HG03025 (cell line): ENCODE results near the gene RBM20.
"Not testable (repeated sequence)": the region's sequence is repeated elsewhere in the genome, so short reads cannot be mapped to it uniquely, and the experiment has no call there.

ENCODE experiments used
- ATAC-seq: cut with Tn5 transposase; IDR thresholded peaks from one replicate; pipeline ENCODE4 v1.9.1; 2021; ENCODE audit warnings: mild to moderate bottlenecking, moderate library complexity; ENCODE audit not compliant: unreplicated experiment, low FRiP score

The RBM20 gene

GRCh38 chr10:110725801-110726630, 81.9 kb downstream of the RBM20 start:
- ATAC-seq = no peak

DNA sequence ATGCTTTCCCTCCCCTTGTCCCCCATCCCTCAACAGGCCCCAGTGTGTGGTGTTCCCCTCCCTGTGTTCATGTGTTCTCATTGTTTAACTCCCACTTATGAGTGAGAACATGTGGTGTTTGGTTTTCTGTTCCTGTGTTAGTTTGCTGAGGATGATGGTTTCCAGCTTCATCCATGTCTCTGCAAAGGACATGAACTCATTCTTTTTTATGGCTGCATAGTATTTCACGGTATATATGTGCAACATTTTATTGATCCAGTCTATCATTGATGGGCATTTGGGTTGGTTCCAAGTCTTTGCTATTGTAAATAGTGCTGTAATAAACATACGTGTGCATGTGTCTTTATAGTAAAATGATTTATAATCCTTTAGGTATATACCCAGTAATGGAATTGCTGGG, 83.6 kb downstream of the RBM20 start:
- ATAC-seq = not testable (repeated sequence)

GRCh38 chr10:110730345-110731050, 86.4 kb downstream of the RBM20 start:
- ATAC-seq = no peak

- ATAC-seq = no peak
These were observed 89.2 kb downstream of the RBM20 start for GRCh38 chr10:110733218-110733952.

- no peak for ATAC-seq
These were observed 91.5 kb downstream of the RBM20 start for GRCh38 chr10:110735620-110736027.

DNA sequence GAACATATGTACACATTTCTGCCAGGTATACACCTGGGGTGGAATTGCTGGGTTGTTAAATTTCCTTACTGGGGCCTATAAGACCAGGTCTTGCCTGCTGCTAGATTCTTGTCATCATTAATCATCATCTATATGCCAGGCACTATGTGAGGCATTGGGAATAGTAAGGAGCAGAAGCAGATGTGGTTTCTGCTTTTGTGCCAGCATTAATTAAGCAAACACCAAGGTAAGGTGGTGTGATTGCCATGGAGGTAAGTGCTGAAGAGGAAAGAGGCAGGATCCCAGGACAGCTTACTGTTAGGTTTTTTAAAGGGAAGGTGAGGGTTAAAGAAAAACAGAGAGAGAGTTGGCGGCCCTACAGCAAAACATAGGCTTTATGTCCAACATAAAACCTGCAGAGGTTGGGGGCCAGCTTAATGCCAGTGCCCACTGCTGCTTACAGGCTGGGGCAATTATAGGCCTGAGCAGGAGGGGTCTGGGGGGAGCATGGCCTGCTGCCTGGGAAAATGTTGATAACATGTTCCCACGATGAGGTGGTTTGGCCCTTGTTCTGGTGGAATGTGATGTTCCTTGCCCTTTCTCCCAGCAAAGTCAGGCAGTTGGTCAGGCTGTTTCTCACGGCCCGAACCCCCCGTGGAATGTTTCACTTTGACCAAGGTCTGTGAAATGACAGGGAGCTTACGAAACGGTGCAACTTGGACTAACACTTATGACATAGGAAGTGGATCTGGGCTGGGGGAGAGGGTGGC, 93.9 kb downstream of the RBM20 start:
- ATAC-seq = no peak

- no peak for ATAC-seq
These were observed 95.7 kb downstream of the RBM20 start for GRCh38 chr10:110739811-110740271.

DNA sequence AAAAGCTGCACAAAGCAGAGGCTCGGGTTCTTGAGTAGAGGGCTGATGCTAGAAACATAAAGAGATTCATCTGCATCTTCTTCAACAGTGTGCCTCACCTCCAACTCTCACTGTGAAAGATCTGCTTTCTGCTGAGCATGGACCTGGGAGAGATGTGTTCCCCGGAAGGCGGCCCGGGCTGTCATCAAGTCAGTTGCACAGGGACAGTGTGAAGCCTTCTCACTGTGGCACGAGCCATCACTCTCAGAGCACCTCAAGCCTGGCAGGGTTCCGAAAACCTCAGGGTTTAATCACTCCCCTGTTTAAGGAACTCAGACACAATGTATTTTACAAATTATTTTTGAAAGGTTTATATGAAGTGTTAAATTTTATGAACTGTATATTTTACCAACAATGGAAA, 98.7 kb downstream of the RBM20 start:
- no peak for ATAC-seq

- no peak for ATAC-seq
These were observed 100.6 kb downstream of the RBM20 start for GRCh38 chr10:110744782-110745181.

DNA sequence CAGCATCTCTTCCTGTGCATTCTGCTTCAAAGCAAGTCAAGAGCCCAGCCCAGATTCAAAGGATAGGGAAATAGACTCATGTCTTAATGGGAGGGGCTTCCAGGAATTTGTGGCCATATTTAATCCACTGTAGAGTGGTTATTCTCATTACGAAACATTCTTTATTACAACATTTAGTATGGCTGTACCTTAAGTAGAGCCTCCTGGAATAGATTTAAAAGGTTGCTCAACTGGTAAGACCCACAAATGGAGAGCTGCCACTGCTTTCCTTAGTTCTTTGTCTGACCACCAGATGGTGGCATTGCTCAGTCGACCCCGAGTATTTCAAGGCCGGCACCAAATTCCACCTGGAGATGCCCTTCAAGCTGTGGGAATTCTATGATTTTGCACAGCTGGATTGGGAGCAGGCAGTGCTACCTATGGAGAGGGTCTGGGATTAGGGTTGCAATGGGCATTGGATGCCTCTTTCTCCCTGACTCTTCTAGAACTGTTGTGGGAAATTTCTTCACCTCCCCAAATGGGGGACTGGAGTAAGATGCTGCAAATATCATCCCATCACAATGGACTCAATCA, 102.2 kb downstream of the RBM20 start:
- no peak for ATAC-seq

GRCh38 chr10:110746969-110747608, 103.0 kb downstream of the RBM20 start:
- no peak for ATAC-seq

- ATAC-seq = no peak
These were observed 103.7 kb downstream of the RBM20 start for GRCh38 chr10:110747609-110748464.

- ATAC-seq = no peak
These were observed 104.8 kb downstream of the RBM20 start for GRCh38 chr10:110748970-110749369.

DNA sequence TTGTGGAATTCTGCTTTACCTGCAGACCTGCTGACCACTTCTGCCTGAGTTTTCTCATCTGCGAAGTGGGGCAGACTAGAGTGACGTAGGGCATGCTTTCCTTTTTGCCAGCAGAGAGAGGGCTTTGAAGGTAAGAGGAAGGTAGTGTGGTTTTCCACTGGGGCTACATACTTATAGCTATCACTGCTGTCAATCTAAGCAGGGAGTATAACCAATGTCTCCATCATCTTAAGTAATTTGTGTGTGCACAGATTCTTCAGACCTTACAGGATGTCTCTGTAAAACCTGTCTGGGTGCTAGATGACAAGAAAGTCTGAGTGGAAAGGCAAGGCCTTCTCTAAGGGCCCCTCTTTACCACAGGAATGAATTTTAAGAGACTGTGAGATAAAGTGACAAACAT, 106.8 kb downstream of the RBM20 start:
- no peak for ATAC-seq

GRCh38 chr10:110751850-110752249, 107.7 kb downstream of the RBM20 start:
- no peak for ATAC-seq

- no peak for ATAC-seq
These were observed 109.3 kb downstream of the RBM20 start for GRCh38 chr10:110753462-110753861.

- no peak for ATAC-seq
These were observed 110.4 kb downstream of the RBM20 start for GRCh38 chr10:110754375-110755105.

DNA sequence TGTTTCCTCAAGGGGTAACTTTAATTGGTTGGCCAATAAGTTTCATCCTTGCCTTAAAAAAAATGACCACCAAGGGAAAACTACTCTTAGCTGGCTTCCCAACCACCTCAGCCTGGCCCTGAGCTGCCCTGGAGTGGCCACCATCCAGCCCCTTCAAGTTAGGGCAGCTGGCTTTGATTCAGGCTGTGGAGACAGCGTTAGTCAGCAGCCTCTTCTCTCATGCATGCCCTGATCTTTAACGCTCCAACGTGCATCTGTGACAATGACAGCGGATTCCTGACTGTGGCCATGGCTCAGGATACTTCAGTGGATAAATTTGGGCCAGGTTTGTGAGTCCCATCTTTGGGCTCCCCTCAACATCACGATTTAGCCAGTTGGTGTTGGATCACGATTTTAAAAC, 111.6 kb downstream of the RBM20 start:
- ATAC-seq = no peak
